Occipital lobe (tissue), 2 donors: ENCODE results near the gene GABRQ. TPM values are rescaled to one million over a fixed set of nuclear protein-coding genes. Genes with fewer than 3 reads are reported as not detected.
"Not testable (repeated sequence)": the region's sequence is repeated elsewhere in the genome, so short reads cannot be mapped to it uniquely, and the experiment has no call there.

Experiments
- DNase-seq: peaks from one replicate; lab custom pipeline; 2025; lab: John Stamatoyannopoulos, UW
- total RNA-seq: library from RNA; depleted of rRNA; stranded (reverse); fragments of >200 nt; gene quantifications from one replicate; pipeline ENCODE4 v1.2.3, GENCODE V29; 2014

Gene GABRQ
- total RNA-seq, 1 donor from 2014 or later, result 0.47 TPM

DNA sequence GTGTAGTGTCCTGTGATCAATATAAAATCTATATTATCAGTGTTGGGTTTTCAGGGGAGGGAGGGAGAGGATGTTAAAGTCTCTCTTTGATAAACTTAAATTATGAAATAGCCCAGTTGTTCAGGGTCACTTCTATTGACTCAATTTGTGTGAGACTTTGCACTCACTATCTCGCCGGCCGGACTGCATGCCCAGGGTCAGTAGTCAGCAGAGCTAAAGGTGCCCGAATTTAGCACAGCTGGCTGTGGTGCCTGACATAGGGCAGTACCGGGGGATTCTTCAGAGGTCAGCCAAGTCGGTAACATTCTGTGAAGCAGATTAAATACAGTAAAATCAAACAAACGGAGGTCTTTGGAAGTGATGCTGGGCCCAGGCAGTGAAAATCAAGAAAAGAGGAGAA, 19.2 kb downstream of the GABRQ start:
- DNase-seq, result no peak

DNA sequence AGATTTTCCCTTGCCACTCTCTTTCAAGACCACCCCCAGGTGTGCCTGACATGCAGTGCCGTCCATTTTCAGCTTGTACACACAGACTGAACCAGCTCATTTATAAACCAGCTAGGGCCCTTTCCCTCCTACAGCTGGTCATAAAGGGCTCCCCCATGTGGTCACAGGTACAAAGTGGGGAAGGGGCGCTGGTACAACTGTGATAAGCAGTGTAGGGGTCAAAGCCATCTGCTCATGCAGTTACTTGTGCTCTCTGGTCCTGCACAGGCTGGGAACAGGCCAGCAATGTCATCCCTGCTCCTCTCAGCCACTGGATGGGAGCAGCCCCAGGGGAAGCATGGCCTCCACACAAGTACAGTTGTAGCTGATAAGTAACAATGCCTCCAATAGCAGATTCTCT, 20.6 kb downstream of the GABRQ start:
- DNase-seq, result no peak

DNA sequence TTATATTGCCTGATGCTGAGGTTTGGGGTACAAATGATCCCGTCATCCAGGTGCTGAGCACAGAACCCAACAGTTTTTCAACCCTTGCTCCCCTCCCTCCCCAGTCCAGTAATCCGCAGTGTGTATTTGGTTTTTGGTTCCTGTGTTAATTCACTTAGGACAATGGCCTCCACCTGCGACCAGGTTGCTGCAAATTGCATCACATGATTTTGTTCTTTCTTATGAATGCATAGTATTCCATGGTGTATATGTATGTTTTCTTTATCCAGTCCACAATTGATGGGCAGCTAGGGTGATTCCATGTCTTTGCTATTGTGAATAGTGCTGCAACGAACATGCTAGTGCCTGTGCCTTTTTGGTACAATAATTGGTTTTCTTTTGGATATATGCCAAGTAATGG, 25.4 kb downstream of the GABRQ start:
- DNase-seq, result no peak

DNA sequence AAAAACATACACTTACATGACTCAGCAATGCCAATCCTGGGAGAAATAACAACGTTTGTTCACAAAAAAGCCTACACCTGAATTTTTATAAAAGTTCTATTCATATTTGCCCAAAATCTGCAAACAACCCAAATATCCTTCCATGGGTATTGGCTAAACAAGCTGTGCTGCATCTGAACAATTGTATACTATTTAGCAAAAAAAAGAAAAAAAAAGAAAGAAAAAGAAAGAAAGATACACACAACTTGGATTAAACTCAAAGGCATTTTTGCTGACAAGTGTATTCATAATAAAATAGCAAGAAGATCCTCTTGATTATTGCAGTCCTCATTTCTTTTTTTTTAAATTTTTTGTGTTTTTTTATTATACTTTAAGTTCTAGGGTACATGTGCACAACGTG, 36.4 kb downstream of the GABRQ start:
- no peak for DNase-seq

DNA sequence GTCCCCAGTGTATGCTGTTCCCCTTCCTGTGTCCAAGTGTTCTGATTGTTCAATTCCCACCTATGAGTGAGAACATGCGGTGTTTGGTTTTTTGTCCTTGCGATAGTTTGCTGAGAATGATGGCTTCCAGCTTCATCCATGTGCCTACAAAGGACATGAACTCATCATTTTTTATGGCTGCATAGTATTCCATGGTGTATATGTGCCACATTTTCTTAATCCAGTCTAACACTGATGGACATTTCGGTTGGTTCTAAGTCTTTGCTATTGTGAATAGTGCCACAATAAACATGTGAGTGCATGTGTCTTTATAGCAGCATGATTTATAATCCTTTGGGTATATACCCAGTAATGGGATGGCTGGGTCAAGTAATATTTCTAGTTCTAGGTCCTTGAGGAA, 37.0 kb downstream of the GABRQ start:
- DNase-seq, result not testable (repeated sequence)

DNA sequence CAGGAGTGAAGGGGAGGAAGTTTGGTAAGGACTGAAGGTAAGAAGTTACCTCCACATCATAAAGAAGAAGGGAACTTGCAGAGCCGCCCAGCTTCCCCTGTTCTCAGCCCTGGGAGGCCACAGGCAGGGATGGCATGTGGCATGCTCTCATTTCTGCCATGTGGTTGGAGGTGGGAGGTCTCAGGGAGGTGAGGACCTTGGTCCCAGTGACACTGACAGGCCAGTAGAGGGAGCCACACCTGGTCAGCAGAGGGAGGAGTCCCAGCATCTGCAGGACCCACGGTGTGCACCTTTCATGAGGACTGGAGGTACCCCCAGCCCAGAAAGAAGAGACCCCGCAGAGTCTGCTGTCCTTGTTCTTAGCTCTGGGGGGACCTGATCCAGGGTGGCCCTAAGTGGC, 43.3 kb downstream of the GABRQ start:
- not testable (repeated sequence) for DNase-seq

DNA sequence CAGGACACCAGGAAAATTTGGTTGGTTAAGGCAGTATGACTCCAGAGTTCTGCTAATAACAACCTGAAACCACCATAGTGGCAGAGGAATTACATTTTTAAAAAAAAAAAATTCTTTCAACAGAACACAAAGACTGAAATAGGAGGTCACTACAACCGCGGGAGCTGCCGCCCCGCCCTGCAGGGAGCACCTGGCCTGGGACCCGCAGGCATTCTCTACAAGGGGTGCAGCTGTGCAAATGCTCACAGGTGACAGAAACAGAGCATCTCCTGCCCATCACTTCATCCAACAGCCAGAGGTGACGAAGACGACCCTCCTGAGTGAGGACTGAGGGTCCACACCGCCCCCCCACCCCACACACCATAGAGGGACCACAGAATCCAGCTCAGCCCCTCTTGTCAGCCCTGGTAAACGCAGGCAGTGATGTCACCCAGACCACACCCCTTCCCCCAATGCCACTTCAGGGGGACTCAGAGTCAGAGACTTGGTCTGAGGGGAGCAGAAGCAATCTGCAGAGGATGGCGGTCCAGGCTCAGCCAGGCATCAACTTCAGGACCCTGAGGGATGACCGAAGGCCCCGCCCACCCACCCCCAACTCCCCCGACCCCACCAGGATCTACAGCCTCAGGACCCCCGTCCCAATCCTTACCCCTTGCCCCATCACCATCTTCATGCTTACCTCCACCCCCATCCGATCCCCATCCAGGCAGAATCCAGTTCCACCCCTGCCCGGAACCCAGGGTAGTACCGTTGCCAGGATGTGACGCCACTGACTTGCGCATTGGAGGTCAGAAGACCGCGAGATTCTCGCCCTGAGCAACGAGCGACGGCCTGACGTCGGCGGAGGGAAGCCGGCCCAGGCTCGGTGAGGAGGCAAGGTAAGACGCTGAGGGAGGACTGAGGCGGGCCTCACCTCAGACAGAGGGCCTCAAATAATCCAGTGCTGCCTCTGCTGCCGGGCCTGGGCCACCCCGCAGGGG, 60.5 kb downstream of the GABRQ start, which contains the start of gene MAGEA3:
Gene MAGEA3, plus strand, starts transcription at position 843 of the 980 bp plus-strand sequence. CDS start 2,039 bp downstream, outside the sequence.
- not testable (repeated sequence) for DNase-seq

DNA sequence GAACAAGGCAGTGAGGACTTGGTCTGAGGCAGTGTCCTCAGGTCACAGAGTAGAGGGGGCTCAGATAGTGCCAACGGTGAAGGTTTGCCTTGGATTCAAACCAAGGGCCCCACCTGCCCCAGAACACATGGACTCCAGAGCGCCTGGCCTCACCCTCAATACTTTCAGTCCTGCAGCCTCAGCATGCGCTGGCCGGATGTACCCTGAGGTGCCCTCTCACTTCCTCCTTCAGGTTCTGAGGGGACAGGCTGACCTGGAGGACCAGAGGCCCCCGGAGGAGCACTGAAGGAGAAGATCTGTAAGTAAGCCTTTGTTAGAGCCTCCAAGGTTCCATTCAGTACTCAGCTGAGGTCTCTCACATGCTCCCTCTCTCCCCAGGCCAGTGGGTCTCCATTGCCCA, 62.7 kb downstream of the GABRQ start:
- not testable (repeated sequence) for DNase-seq

DNA sequence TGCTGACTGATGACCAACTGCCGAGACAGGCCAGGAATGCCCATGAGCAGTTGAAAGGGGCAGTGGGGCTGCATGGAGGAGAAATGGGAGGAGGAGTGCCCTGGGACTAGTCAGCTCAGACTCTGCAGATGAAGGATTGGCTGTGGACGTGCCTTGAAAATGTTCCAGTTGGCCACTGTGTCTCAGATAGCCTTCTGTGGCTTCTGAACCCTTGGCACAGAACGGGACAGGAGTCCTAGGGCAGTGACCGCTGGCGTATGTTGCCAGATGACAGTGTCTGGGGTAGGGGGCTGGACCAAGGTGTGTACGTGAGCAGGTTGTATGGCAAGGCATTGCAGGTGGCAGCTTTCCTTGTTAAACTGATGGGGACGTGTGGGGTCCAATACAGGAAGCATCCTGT, 68.8 kb downstream of the GABRQ start:
- not testable (repeated sequence) for DNase-seq

Other genes with a start within 250 kb of the GABRQ start
- 8.6 TPM for gene GABRA3, start 186.6 kb upstream of the GABRQ start, total RNA-seq
- not detected for gene MAGEA3, start 60.9 kb downstream of the GABRQ start, total RNA-seq
- gene CSAG2, start 71.4 kb downstream of the GABRQ start, total RNA-seq, result not detected
- gene MAGEA2B, start 76.7 kb downstream of the GABRQ start, total RNA-seq, result not detected
- gene CSAG1, start 95.8 kb downstream of the GABRQ start, total RNA-seq, result not detected
- gene MAGEA12, start 95.9 kb downstream of the GABRQ start, total RNA-seq, result not detected
- not detected for gene MAGEA2, start 115.9 kb downstream of the GABRQ start, total RNA-seq
- gene CSAG3, start 121.3 kb downstream of the GABRQ start, total RNA-seq, result not detected
- gene MAGEA6, start 131.8 kb downstream of the GABRQ start, total RNA-seq, result not detected
- gene CETN2, start 192.9 kb downstream of the GABRQ start, total RNA-seq, result 24.2 TPM
- gene NSDHL, start 193.2 kb downstream of the GABRQ start, total RNA-seq, result 14.5 TPM